HFFc6 (cell line): ENCODE measurements around the gene TBXAS1. TPM values are rescaled to one million over a fixed set of nuclear protein-coding genes. Genes with fewer than 3 reads are reported as not detected.

Source experiments
- DNase-seq: peaks from one replicate; pipeline ENCODE4 v3.0.0-alpha.2; 2018
- H3K27ac Mint-ChIP-seq: 2 replicates; pipeline ENCODE4 v1.8.0; 2020; ENCODE audit warnings: mild to moderate bottlenecking, mixed read lengths
- H3K27me3 Mint-ChIP-seq: 2 replicates; pipeline ENCODE4 v1.8.0; 2021; ENCODE audit warnings: mild to moderate bottlenecking, moderate library complexity, mixed read lengths; ENCODE audit not compliant: insufficient read depth
- H3K36me3 Mint-ChIP-seq: 2 replicates; pipeline ENCODE4 v1.8.0; 2021; ENCODE audit warnings: low read depth, mixed read lengths
- H3K4me1 Mint-ChIP-seq: 2 replicates; pipeline ENCODE4 v1.8.0; 2020; ENCODE audit warnings: low read depth, mixed read lengths
- H3K4me3 Mint-ChIP-seq: 2 replicates; pipeline ENCODE4 v1.8.0; 2020; ENCODE audit warnings: mild to moderate bottlenecking, moderate library complexity, mixed read lengths
- H3K9me3 Mint-ChIP-seq: 2 replicates; pipeline ENCODE4 v1.8.0; 2020; ENCODE audit warnings: mild to moderate bottlenecking, mixed read lengths
- total RNA-seq, 6 experiments: library from RNA; stranded (reverse); fragmentation: NEBNext Ultra II Directional; extraction: Animal tissue kit (Norgen Biotek cat#: 25700); gene quantifications; 2 replicates in 1 of 6; 3 replicates in 5 of 6; pipeline ENCODE4 v1.2.3, GENCODE V29; 2021
- TF ChIP-seq, protein P1 (sequence below): fragments of 200-600 bp; sonication (generic); IDR thresholded peaks from 2 replicates; pipeline ENCODE4 v1.5.0; 2021; ENCODE audit warnings: antibody characterized with exemption, mild to moderate bottlenecking

Gene TBXAS1
- total RNA-seq, 6 experiments from 2014 or later = 0.47 to 1.8 (median 1.0) TPM

DNA sequence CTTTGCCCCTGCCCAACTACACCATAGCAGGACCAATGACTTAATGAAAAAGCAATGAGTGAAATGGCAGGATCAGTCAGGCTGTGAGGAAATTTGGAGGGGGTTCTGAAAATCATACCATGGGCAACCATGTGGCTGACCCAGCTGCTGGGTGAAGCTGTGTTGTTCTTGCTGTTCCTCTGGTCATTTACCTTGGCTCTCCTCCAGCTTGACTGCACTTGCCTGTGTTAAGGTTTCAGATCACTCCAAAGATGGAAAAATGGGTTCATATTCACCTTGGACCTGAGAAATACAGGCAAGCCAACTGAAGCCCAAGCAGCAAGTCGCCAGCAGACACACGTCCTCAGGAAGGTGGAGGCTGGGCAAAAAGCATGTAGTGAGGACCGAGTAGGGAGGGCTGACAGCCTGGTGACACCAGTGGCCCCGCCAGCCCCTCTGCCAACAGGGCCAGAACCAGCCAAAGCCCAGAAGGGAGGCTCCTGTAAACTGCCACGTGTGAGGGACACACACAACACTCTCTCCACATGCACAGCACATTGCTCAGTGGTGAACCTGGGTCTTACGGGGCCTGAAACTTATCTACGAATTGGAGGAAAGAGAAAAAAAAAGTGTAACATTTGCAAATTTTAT lies 193.6 kb downstream of the TBXAS1 start:
- Mint-ChIP-seq H3K4me1 (peaks cover 8% of the 10 kb centered on the region), H3K27ac (no peak overlapping the region), H3K4me3 (no peak overlapping the region), H3K9me3 (no peaks in the 10 kb centered on the region), H3K36me3 (peaks cover 6% of the 10 kb centered on the region; the same call in 1 of the 2 replicates), H3K27me3 (no peaks in the 10 kb centered on the region; the same call in none of the 2 replicates)
- TF ChIP-seq, protein P1, sequence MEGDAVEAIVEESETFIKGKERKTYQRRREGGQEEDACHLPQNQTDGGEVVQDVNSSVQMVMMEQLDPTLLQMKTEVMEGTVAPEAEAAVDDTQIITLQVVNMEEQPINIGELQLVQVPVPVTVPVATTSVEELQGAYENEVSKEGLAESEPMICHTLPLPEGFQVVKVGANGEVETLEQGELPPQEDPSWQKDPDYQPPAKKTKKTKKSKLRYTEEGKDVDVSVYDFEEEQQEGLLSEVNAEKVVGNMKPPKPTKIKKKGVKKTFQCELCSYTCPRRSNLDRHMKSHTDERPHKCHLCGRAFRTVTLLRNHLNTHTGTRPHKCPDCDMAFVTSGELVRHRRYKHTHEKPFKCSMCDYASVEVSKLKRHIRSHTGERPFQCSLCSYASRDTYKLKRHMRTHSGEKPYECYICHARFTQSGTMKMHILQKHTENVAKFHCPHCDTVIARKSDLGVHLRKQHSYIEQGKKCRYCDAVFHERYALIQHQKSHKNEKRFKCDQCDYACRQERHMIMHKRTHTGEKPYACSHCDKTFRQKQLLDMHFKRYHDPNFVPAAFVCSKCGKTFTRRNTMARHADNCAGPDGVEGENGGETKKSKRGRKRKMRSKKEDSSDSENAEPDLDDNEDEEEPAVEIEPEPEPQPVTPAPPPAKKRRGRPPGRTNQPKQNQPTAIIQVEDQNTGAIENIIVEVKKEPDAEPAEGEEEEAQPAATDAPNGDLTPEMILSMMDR = no peak
- DNase-seq = no peak

DNA sequence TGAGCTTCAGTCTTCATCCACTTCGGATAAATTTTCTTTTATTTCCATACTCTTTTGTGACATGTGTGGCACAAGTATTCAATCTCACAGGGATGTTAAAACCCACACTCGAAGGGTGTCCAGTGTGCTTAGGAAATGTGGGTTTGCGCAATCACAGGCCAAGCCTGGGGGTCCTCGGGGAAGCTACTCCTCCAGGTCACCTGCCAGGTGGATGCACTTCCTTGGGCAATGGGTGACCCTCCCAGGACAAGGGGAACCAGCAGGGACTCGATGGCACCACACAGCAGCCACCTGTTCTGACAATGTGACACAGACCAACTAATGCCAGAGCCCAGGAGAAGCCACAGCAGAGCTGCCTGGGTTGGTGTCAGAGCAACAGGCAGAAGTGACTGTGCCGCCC lies 194.7 kb downstream of the TBXAS1 start:
- TF ChIP-seq, protein P1 = no peak
- Mint-ChIP-seq H3K36me3 (peaks cover 6% of the 10 kb centered on the region; the same call in 1 of the 2 replicates), H3K9me3 (no peaks in the 10 kb centered on the region), H3K4me3 (no peak overlapping the region), H3K27me3 (no peaks in the 10 kb centered on the region; the same call in none of the 2 replicates), H3K27ac (no peak overlapping the region), H3K4me1 (peaks cover 8% of the 10 kb centered on the region)
- no peak for DNase-seq

DNA sequence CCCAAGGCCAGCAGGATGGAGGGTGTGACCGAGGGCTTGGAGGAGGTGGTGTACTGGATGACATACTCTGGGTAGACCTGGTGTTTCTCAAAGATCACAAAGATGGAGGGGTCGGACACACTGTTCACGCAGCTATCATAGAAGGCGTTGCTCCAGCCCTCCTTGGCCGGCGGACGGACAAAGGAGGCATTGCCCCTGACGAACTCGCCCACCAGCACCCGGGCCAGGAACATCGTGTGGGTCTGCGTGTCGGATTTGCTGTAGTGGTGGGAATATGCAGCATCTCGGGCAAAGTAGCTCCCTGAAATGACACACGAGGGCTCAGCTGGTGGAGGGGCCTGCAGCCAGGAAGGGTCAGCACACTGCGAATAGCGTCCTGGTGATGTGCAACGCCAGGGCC lies 195.5 kb downstream of the TBXAS1 start:
- DNase-seq = no peak
- H3K9me3 Mint-ChIP-seq = no peaks in the 10 kb centered on the region
- H3K4me3 Mint-ChIP-seq = no peak overlapping the region
- H3K27ac Mint-ChIP-seq = no peak overlapping the region
- peaks cover 6% of the 10 kb centered on the region; the same call in 1 of the 2 replicates for H3K36me3 Mint-ChIP-seq
- H3K27me3 Mint-ChIP-seq = no peaks in the 10 kb centered on the region; the same call in none of the 2 replicates
- TF ChIP-seq, protein P1 = no peak
- H3K4me1 Mint-ChIP-seq = peaks cover 8% of the 10 kb centered on the region

DNA sequence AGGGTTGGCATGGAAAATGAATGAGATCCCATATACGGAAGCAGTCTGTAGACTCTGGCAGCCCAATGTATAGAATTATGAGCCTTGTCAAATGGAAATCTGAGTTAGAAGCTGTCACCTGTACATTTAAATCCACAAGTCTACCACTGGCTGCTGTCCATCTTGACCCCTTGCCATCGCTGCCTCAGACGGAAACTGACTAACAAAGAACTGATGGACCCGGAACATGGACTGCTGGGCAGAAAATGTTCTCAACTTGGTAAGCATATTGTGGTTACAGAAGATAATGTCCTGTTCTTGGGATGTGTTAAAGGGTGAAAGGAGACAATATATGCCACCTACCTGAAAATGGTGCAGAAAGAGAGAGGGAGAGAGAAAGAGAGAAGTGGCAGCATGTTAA lies 196.2 kb downstream of the TBXAS1 start:
- Mint-ChIP-seq H3K4me3 (no peak overlapping the region), H3K36me3 (peaks cover 6% of the 10 kb centered on the region; the same call in 1 of the 2 replicates), H3K27ac (no peak overlapping the region), H3K9me3 (no peaks in the 10 kb centered on the region), H3K4me1 (peaks cover 8% of the 10 kb centered on the region), H3K27me3 (no peaks in the 10 kb centered on the region; the same call in 1 of the 2 replicates)
- TF ChIP-seq, protein P1 = no peak
- DNase-seq = no peak

GRCh38 chr7:140025814-140026433 lies 196.9 kb downstream of the TBXAS1 start:
- Mint-ChIP-seq H3K4me3 (no peak overlapping the region), H3K4me1 (peaks cover 8% of the 10 kb centered on the region), H3K36me3 (peaks cover 6% of the 10 kb centered on the region), H3K9me3 (no peaks in the 10 kb centered on the region), H3K27me3 (no peaks in the 10 kb centered on the region; the same call in 1 of the 2 replicates), H3K27ac (no peak overlapping the region)
- TF ChIP-seq, protein P1 = no peak
- no peak for DNase-seq
